HG03460 (cell line): ENCODE data around the gene CHMP2A.

Experiments used
- ATAC-seq: cut with Tn5 transposase; IDR thresholded peaks from one replicate; pipeline ENCODE4 v1.9.1; 2021; ENCODE audit not compliant: unreplicated experiment

CHMP2A gene

GRCh38 chr19:58556622-58557220 is 1.8 kb upstream of the CHMP2A start:
- ATAC-seq: no peak

- no peak for ATAC-seq
Observed at GRCh38 chr19:58555920-58556621, 1.2 kb upstream of the CHMP2A start.

DNA sequence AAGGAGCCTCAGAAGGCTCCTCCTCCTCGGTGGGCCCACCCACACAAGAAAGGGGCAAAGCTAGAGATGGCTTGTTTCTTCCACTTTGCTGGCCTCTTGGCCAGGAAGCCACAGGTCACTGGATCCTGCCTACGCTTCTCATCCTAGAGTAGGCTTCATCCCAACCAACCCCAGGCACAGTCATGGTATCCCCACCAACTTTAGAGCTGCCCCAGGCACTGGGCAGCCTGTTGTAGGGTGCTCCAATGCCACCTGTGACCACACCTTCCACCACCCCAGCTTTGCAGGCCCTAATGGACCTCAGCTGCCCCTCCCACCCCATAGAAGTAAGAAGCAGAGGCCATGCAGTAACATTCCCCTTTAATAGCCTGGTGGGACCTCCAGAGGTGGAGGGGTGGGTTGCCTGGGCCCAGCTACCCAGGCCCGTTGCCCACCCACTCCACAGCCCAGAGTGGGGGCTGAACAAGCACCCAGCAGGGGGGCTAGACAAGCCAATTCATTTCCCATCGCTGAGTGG is 522 bp upstream of the CHMP2A start:
- no peak for ATAC-seq

DNA sequence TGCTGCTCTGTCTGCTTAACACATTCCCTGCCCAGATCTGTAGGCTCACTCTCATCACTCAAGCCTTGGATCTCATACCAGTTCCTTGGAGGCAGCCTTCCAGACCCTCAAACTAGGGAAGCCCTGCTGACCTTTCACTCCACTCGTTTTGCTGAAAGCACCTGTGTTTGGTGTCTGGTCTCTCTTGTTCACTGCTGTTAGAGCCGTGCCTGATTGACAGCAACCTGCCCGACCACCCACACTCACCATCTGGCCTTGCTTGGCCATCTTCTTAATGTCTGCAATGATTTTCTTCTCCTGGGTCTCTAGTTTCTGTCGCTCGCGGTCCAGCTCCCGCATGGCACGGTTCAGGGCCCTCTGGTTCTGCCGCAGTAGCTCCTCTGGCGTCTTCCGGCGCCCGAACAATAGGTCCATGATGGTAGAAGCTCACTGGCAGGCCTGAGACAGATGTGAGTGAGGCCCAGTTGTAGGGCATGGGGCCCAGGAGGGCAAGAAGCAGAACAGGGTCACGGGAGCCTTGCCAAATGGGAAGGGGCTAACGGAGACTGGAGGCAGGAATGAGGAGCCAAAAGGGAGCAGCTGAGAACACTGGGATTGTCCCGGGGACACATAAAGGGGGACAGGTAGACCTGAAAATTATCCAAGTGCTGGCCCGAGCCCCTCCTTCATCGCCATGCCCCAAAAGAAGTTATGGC is 959 bp downstream of the CHMP2A start:
- ATAC-seq: no peak

DNA sequence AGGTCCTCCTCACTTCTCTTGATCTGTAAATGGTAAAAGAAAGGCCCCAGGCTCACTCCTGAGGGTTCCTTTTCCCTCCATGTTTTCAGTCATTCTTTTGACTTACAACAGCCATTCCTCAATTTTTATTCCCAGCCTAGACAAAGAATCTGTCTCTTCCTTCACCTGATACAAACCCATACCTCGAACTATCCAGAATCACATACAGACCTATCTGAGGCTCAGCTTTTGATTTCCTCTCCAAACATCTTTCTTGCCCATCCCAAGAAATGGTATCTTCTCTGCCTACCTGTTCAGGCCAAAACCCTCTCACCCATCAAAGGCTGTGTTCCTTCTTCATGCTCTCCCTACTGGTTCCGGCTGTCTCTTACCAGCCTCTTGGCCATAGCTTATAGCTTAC is 2.2 kb downstream of the CHMP2A start:
- ATAC-seq: no peak

- no peak for ATAC-seq
Observed at GRCh38 chr19:58551577-58552471, 3.1 kb downstream of the CHMP2A start.

DNA sequence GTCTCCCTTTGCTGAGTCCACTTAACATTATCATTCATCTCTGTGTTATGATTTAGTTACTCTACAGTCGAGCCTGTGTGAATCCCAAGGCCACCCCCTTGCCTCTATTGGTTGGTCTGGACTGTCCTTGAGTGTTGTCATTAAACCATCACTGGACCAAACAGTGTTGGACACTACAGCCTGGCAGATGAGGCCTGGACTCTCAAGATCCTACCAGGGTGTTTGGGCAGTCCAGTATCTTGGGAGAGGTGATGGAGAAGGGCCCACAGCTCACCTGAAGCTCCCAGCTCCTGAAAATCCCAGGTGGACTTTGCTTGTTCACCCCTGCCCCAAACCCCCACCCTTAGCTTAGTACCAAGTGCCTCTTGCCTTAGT is 3.8 kb downstream of the CHMP2A start:
- no peak for ATAC-seq

GRCh38 chr19:58550362-58551122 is 4.4 kb downstream of the CHMP2A start:
- ATAC-seq: no peak

DNA sequence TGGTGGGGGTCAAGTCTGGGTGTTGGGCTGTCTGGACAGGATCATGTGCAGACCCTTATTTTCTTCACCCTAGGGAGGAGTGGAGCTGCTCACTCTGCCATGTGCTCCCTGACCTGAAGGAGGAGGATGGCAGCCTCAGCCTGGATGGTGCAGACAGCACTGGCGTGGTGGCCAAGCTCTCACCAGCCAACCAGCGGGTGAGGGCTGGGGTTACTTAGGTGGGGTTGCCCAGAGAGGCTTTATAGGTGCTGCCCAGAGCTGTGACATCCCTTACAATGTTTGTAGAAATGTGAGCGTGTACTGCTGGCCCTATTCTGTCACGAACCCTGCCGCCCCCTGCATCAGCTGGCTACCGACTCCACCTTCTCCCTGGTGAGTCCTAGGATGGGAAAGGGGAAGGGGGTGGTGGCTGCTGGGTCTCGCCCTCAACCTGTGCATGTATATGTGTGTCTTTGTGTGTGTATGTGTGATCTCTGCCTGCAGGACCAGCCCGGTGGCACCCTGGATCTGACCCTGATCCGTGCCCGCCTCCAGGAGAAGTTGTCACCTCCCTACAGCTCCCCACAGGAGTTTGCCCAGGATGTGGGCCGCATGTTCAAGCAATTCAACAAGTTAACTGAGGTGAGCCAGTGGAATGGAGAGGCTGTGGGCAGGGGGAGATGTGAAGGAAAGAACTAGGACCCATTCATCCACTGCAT is 5.1 kb downstream of the CHMP2A start:
- ATAC-seq: no peak

GRCh38 chr19:58548859-58549663 is 5.8 kb downstream of the CHMP2A start:
- ATAC-seq: no peak

DNA sequence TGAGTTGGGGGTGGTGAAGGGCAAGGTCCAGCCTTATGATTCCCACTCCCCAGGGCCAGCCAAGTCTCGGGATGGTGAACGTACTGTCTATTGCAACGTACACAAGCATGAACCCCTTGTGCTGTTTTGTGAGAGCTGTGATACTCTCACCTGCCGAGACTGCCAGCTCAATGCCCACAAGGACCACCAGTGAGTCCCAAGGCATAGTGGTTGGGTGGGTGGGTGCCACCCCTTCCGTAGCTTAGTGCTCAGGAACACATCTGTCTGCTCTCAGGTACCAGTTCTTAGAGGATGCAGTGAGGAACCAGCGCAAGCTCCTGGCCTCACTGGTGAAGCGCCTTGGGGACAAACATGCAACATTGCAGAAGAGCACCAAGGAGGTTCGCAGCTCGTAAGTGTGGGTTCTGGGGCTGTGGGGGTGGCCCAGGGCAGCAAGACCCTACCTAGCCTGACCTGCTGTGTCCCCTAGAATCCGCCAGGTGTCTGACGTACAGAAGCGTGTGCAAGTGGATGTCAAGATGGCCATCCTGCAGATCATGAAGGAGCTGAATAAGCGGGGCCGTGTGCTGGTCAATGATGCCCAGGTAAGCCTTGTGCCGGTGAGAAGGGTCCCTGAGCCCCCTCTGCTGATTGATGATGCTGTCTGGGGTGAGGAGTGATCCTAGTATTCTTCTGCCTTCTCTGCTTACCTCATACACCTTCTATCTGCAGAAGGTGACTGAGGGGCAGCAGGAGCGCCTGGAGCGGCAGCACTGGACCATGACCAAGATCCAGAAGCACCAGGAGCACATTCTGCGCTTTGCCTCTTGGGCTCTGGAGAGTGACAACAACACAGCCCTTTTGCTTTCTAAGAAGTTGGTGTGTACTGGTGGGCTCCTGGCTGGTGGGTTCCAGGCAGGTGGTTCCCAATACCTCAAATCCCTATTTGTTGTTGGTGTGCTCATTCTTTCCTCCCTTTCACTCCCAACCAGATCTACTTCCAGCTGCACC is 7.3 kb downstream of the CHMP2A start:
- ATAC-seq: no peak

DNA sequence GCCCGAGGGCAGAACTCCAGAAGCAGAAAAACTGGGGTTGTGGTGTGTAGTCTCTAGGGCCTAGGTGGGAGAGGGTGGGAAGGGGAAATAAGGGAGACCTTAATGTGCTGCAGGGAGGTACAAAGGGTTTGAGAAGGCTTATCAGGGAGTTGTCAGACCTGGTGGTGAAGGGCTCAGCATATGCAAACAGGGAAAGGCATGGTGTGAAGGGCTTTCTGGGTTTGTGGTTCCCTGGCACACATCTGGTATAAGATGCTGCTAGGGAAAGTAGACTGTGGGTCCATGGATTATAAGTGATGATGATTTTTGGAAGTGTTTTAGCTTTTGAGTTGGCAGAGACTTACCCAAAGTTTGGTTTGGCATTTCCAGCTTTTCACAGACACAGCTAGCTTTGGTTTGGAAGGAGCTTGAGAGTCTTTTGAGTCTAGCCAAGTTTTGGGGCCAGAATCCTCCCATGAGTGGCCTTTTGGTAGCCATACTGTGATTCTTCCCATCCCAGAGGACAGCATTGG is 8.8 kb downstream of the CHMP2A start:
- no peak for ATAC-seq

DNA sequence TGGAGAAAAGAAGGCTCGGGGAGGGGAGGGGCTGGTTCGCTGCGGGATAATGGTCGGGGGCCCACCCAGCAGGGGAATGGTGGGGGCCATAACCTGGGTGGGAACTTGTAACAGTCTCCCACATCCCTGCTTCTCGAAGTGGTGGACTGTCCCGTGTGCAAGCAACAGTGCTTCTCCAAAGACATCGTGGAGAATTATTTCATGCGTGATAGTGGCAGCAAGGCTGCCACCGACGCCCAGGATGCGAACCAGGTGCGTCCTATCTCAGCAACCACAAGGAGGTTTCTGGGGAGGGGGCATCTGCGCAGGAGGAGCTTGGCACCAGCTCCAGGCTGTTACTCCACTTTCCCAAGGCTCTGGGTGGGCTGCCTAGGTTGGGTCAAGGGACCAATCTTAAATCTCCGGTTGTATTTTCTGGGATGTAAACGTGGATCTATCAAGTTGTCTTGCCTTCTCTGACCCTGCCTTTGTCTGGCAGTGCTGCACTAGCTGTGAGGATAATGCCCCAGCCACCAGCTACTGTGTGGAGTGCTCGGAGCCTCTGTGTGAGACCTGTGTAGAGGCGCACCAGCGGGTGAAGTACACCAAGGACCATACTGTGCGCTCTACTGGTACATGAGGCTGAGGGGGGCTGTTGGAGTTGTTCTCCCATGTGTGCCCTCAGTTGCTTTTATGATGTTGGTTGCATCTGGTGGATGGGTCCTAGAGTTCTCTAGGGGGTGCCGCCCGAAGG is 9.5 kb downstream of the CHMP2A start:
- no peak for ATAC-seq

DNA sequence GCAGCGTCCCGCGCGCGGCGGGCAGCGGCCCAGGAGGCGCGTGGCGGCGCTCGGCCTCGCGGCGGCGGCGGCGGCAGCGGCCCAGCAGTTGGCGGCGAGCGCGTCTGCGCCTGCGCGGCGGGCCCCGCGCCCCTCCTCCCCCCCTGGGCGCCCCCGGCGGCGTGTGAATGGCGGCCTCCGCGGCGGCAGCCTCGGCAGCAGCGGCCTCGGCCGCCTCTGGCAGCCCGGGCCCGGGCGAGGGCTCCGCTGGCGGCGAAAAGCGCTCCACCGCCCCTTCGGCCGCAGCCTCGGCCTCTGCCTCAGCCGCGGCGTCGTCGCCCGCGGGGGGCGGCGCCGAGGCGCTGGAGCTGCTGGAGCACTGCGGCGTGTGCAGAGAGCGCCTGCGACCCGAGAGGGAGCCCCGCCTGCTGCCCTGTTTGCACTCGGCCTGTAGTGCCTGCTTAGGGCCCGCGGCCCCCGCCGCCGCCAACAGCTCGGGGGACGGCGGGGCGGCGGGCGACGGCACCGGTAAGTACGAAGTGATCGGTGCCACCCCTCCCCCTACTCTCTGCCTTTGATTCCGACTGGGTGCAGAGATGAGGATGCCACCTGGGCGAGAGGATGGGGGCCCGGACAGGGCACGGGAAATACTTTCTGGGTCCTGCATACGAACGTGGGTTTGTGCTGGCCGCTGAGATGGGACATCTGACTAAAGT is 10.2 kb downstream of the CHMP2A start:
- ATAC-seq: peak; percentile 41

GRCh38 chr19:58543826-58544590 is 10.9 kb downstream of the CHMP2A start, which contains the start of gene TRIM28:
TSS of gene TRIM28 (plus strand) at chr19:58544064. CDS start at chr19:58544758, 694 bp downstream.
- peak; percentile 79 for ATAC-seq
